HepG2 (cell line): ENCODE results near the gene ST6GALNAC3. TPM values are rescaled to one million over a fixed set of nuclear protein-coding genes. Genes with fewer than 3 reads are reported as not detected.

ENCODE experiments used
- ATAC-seq: fragments of 200-7000 bp; cut with Tn5 transposase; 3 replicates; pipeline ENCODE4 v1.9.1; 2020; ENCODE audit warnings: mild to moderate bottlenecking, moderate library complexity
- BruUV-seq: library from RNA; stranded (reverse); fragments of 400-500 nt; replicated peaks from 2 replicates; lab custom pipeline; 2021; lab: Mats Ljungman, UMichigan
- CTCF ChIA-PET: fragments of 300-600 bp; formaldehyde crosslinking; extraction: SDS; loops from one replicate; lab custom pipeline; 2021; ENCODE audit warnings: low total read pairs, inconsistent platforms, low intra/inter-chr PET ratio; lab: Yijun Ruan, JAX
- POLR2A ChIA-PET: fragments of 350-600 bp; sonication (Branson Sonifier 250); formaldehyde crosslinking; loops from one replicate; lab custom pipeline; 2020; ENCODE audit warnings: antibody characterized with exemption, inconsistent platforms; lab: Yijun Ruan, JAX
- DNase-seq: peaks from one replicate; pipeline ENCODE4 v3.0.0-alpha.2; 2015; ENCODE audit warnings: low spot score
- FAIRE-seq: peaks from 3 replicates; lab custom pipeline; 2011; peaks lifted over from hg19 to GRCh38; lab: Jason Lieb, UNC
- H2AFZ ChIP-seq: one replicate; pipeline ENCODE4 v1.6.1; 2011; ENCODE audit warnings: low read length, inconsistent platforms
- H3K27ac ChIP-seq: fragments of 300-600 bp; 3 replicates; pipeline ENCODE4 v1.8.0; 2011; ENCODE audit warnings: mixed run types, mild to moderate bottlenecking, mixed read lengths, low read length, inconsistent platforms; ENCODE audit not compliant: insufficient read depth; ENCODE audit errors: extremely low read length
- H3K27me3 ChIP-seq, 2 experiments: fragments of 200-600 bp in 1 of 2; 2 replicates in 1 of 2; 3 replicates in 1 of 2; pipeline versions ENCODE4 v1.6.0 to v1.8.0; 2011; ENCODE audit warnings: low read length in 2 of 2, mild to moderate bottlenecking in 2 of 2, moderate library complexity in 2 of 2, inconsistent platforms in 1 of 2; ENCODE audit not compliant: insufficient read depth in 2 of 2, control insufficient read depth in 1 of 2
- H3K36me3 ChIP-seq, 2 experiments: fragments of 200-600 bp in 1 of 2; replicated peaks in 1 of 2; 2 replicates in 1 of 2; 3 replicates in 1 of 2; pipeline versions ENCODE4 v1.5.1 to v1.8.0; 2011; ENCODE audit warnings: low read length in 2 of 2, inconsistent platforms in 1 of 2; ENCODE audit not compliant: insufficient read depth in 2 of 2, control insufficient read depth in 1 of 2
- H3K4me1 ChIP-seq: 2 replicates; pipeline ENCODE4 v1.5.1; 2012; ENCODE audit warnings: low read length, inconsistent platforms; ENCODE audit not compliant: insufficient read depth
- H3K4me2 ChIP-seq: 2 replicates; pipeline ENCODE4 v1.6.0; 2011; ENCODE audit warnings: low read depth, low read length, inconsistent platforms
- H3K4me3 ChIP-seq, 3 experiments: fragments of 200-600 bp in 1 of 3; sonication (generic), shearing (Covaris generic) in 1 of 3; replicated peaks in 1 of 3; 2 replicates each; pipeline ENCODE4 v1.5.1; 2011 to 2016; ENCODE audit warnings: low read length in 3 of 3, inconsistent platforms in 2 of 3, low read depth in 2 of 3, mild to moderate bottlenecking in 2 of 3, control low read depth in 1 of 3, mixed read lengths in 1 of 3; ENCODE audit not compliant: insufficient read depth in 1 of 3
- H3K79me2 ChIP-seq: one replicate; pipeline ENCODE4 v1.6.1; 2011; ENCODE audit warnings: low read length, inconsistent platforms; ENCODE audit not compliant: insufficient read depth
- H3K9ac ChIP-seq: 2 replicates; pipeline ENCODE4 v1.6.0; 2011; ENCODE audit warnings: mild to moderate bottlenecking, low read depth, low read length, inconsistent platforms; ENCODE audit not compliant: insufficient read depth
- H3K9me3 ChIP-seq: 2 replicates; pipeline ENCODE4 v1.5.1; 2012; ENCODE audit warnings: mild to moderate bottlenecking, low read length
- H4K20me1 ChIP-seq: 2 replicates; pipeline ENCODE4 v1.6.0; 2011; ENCODE audit warnings: inconsistent platforms, mild to moderate bottlenecking, low read length, moderate library complexity; ENCODE audit not compliant: insufficient read depth
- BCLAF1 ChIP-seq: fragments of 450-650 bp; IDR thresholded peaks from 2 replicates; pipeline ENCODE4 v1.6.1; 2017; ENCODE audit warnings: mild to moderate bottlenecking
- CAMTA2 ChIP-seq: sonication (generic); formaldehyde crosslinking; IDR thresholded peaks from 2 replicates; pipeline ENCODE4 v1.4.0; 2020; ENCODE audit warnings: mild to moderate bottlenecking, missing genetic modification reagents, borderline replicate concordance
- CBX5 ChIP-seq: sonication (generic); formaldehyde crosslinking; IDR thresholded peaks from 2 replicates; pipeline ENCODE4 v1.4.0; 2020; ENCODE audit warnings: missing genetic modification reagents, borderline replicate concordance
- CCAR2 ChIP-seq: fragments of 200-400 bp; formaldehyde crosslinking; optimal IDR thresholded peaks from 2 replicates; pipeline ENCODE3; 2018; ENCODE audit warnings: low read depth, mild to moderate bottlenecking, low read length, moderate library complexity
- DBP ChIP-seq: sonication (generic); formaldehyde crosslinking; IDR thresholded peaks from 2 replicates; pipeline ENCODE4 v1.4.0; 2020; ENCODE audit warnings: missing genetic modification reagents; ENCODE audit errors: not compliant biosample characterization
- DDIT3 ChIP-seq: sonication (generic); formaldehyde crosslinking; IDR thresholded peaks from 2 replicates; pipeline ENCODE4 v1.4.0; 2020; ENCODE audit warnings: mild to moderate bottlenecking, missing genetic modification reagents
- ETV6 ChIP-seq: sonication (generic); formaldehyde crosslinking; conservative IDR thresholded peaks from 2 replicates; pipeline ENCODE4 v1.4.0; 2020; ENCODE audit warnings: missing genetic modification reagents
- GATAD1 ChIP-seq: IDR thresholded peaks from 2 replicates; pipeline ENCODE4 v1.6.1; 2016; ENCODE audit warnings: missing genetic modification reagents, missing compliant biosample characterization
- HOXA7 ChIP-seq: sonication (generic); formaldehyde crosslinking; IDR thresholded peaks from 2 replicates; pipeline ENCODE4 v1.8.1; 2022; ENCODE audit warnings: mild to moderate bottlenecking, missing genetic modification reagents, moderate library complexity
- IKZF5 ChIP-seq: IDR thresholded peaks from 2 replicates; pipeline ENCODE4 v1.6.1; 2018; ENCODE audit warnings: missing genetic modification reagents, mild to moderate bottlenecking, missing compliant biosample characterization
- JUND ChIP-seq: sonication (generic); formaldehyde crosslinking; IDR thresholded peaks from 2 replicates; pipeline ENCODE4 v1.8.0; 2022; ENCODE audit warnings: mild to moderate bottlenecking, missing genetic modification reagents
- KAT7 ChIP-seq: IDR thresholded peaks from 2 replicates; pipeline ENCODE4 v1.6.1; 2018; ENCODE audit warnings: borderline replicate concordance, missing compliant biosample characterization
- MEF2D ChIP-seq: sonication (generic); formaldehyde crosslinking; IDR thresholded peaks from 2 replicates; pipeline ENCODE4 v1.5.1; 2020; ENCODE audit warnings: mild to moderate bottlenecking, missing genetic modification reagents
- SIX4 ChIP-seq: sonication (generic); formaldehyde crosslinking; IDR thresholded peaks from 2 replicates; pipeline ENCODE4 v1.4.0; 2020; ENCODE audit warnings: missing genetic modification reagents
- THYN1 ChIP-seq: sonication (generic); formaldehyde crosslinking; IDR thresholded peaks from 2 replicates; pipeline ENCODE4 v1.8.1; 2023; ENCODE audit warnings: low read depth, mild to moderate bottlenecking, moderate library complexity, missing genetic modification reagents, borderline replicate concordance
- ZNF547 ChIP-seq: sonication (generic); formaldehyde crosslinking; IDR thresholded peaks from 2 replicates; pipeline ENCODE4 v1.5.1; 2020; ENCODE audit warnings: mild to moderate bottlenecking, missing genetic modification reagents
- WGBS: methylation state at CpG from one replicate; pipeline ENCODE4 v1.1.6; 2017; ENCODE audit warnings: low lambda C conversion rate; 5-methylcytosine and 5-hydroxymethylcytosine counted together
- in situ Hi-C: cut with HindIII; loops from 2 replicates; pipeline ENCODE4 v1.10.0; 2017; ENCODE audit warnings: low pct_unique_long_range_greater_than_20kb; ENCODE audit not compliant: extremely low pct_ligation_motif_present
- intact Hi-C: fragments of 100-400 bp; cut with micrococcal nuclease; formaldehyde crosslinking; loops from one replicate; pipeline ENCODE4 v1.10.0; 2022; ENCODE audit not compliant: unreplicated experiment
- polyA plus RNA-seq, 8 experiments: library from polyadenylated mRNA; depleted of rRNA in 3 of 8; stranded (reverse) in 7 of 8; unstranded in 1 of 8; fragments of >200 nt; fragmentation: Illumina TruSeq in 4 of 8; extraction: Trizol in 4 of 8; gene quantifications; 2 replicates each; pipeline versions ENCODE4 v1.2.1 to v1.2.3, GENCODE V29; 2011 to 2016; ENCODE audit warnings: low read depth in 4 of 8, missing spikeins in 1 of 8, mixed read lengths in 1 of 8; ENCODE audit not compliant: insufficient read depth in 1 of 8
- total RNA-seq, 5 experiments: library from RNA; depleted of rRNA; stranded (reverse); fragments of >200 nt; fragmentation: Illumina TruSeq; extraction: Trizol; gene quantifications; 2 replicates each; pipeline ENCODE4 v1.2.3, GENCODE V29; 2016; ENCODE audit warnings: low read depth in 1 of 5

ST6GALNAC3 gene
- total and polyA plus RNA-seq, 2 of the 13 experiments (the other 11 are each of a cell fraction or from before 2014, with no cell fraction given), result not detected

- ATAC-seq, result no peak
- DNase-seq, result no peak
- Histone ChIP-seq H3K9me3 (no peaks in the 10 kb centered on the region), H3K36me3 (no peaks in the 10 kb centered on the region), H3K4me1 (no peaks in the 10 kb centered on the region), H3K4me2 (no peak overlapping the region), H2AFZ (no peak overlapping the region), H3K9ac (no peak overlapping the region), H3K27ac (no peak overlapping the region), H3K27me3 (no peaks in the 10 kb centered on the region), H4K20me1 (no peaks in the 10 kb centered on the region), H3K4me3 (no peak overlapping the region), H3K79me2 (no peaks in the 10 kb centered on the region)
- BruUV-seq, result no TSS peak
- POLR2A ChIA-PET, result no interaction called here
- in situ Hi-C loops, result no loop called here
- CTCF ChIA-PET, result no interaction called here
- 0% methylated on average over 5 of the region's 5 CpGs for WGBS
- FAIRE-seq, result no peak
- no peak for TF ChIP-seq CAMTA2 (CRISPR knock-in tag)
- no peak for TF ChIP-seq GATAD1
- TF ChIP-seq KAT7 (CRISPR knock-in tag), result no peak
- no peak for TF ChIP-seq ETV6 (CRISPR knock-in tag)
- TF ChIP-seq ZNF547 (CRISPR knock-in tag), result no peak
- no peak for TF ChIP-seq THYN1 (CRISPR knock-in tag)
- TF ChIP-seq JUND, result no peak
- intact Hi-C loops, result no loop called here
Measured at GRCh38 chr1:76128096-76128495, 53.5 kb downstream of the ST6GALNAC3 start.

GRCh38 chr1:76129731-76130130, 55.2 kb downstream of the ST6GALNAC3 start:
- BruUV-seq, result no TSS peak
- Histone ChIP-seq H3K27me3 (no peaks in the 10 kb centered on the region), H3K9me3 (no peaks in the 10 kb centered on the region), H3K4me1 (no peaks in the 10 kb centered on the region), H4K20me1 (no peaks in the 10 kb centered on the region), H3K4me2 (no peak overlapping the region), H2AFZ (no peak overlapping the region), H3K36me3 (no peaks in the 10 kb centered on the region), H3K27ac (no peak overlapping the region), H3K4me3 (no peak overlapping the region), H3K79me2 (no peaks in the 10 kb centered on the region), H3K9ac (no peak overlapping the region)
- intact Hi-C loops (no loop called here), in situ Hi-C loops (no loop called here)
- CTCF ChIA-PET, result no interaction called here
- DNase-seq (no peak), ATAC-seq (no peak), FAIRE-seq (no peak)
- TF ChIP-seq SIX4 (CRISPR knock-in tag), result no peak
- no peak for TF ChIP-seq MEF2D (CRISPR knock-in tag)
- no peak for TF ChIP-seq IKZF5
- no peak for TF ChIP-seq DBP (CRISPR knock-in tag)
- TF ChIP-seq DDIT3, result no peak
- TF ChIP-seq CBX5, result no peak
- no peak for TF ChIP-seq CCAR2
- no peak for TF ChIP-seq BCLAF1
- no peak for TF ChIP-seq HOXA7
- POLR2A ChIA-PET, result no interaction called here
- 8% methylated on average over 2 of the region's 6 CpGs for WGBS
